Measurements from ENCODE around the gene C3orf18.

C3orf18 gene

GRCh38 chr3:50525987-50526386 is 41.6 kb downstream of the C3orf18 start (continued):
- no peak for TF ChIP-seq ZNF837 (tag by site-specific recombination; IDR thresholded peaks at IDR 0.05)
- no peak for TF ChIP-seq ZNF791 (tag by site-specific recombination; IDR thresholded peaks at IDR 0.05)
- no peak for TF ChIP-seq ZNF571 (tag by site-specific recombination; IDR thresholded peaks at IDR 0.05)
- no peak for TF ChIP-seq ZNF585B (tag by site-specific recombination; IDR thresholded peaks at IDR 0.05)
- TF ChIP-seq ZNF529 (tag by site-specific recombination; IDR thresholded peaks at IDR 0.05; ENCODE audit: insufficient replicate concordance), result no peak
- no peak for TF ChIP-seq BCL11B (tag by site-specific recombination; IDR thresholded peaks at IDR 0.05; ENCODE audit: low read depth)
- TF ChIP-seq ZNF311 (tag by site-specific recombination; IDR thresholded peaks at IDR 0.05; ENCODE audit: borderline replicate concordance), result no peak
- TF ChIP-seq ZBTB44 (tag by site-specific recombination; IDR thresholded peaks at IDR 0.05), result no peak
- no peak for TF ChIP-seq ZNF621 (tag by site-specific recombination; IDR thresholded peaks at IDR 0.05)
- TF ChIP-seq ZNF501 (tag by site-specific recombination; IDR thresholded peaks at IDR 0.05), result no peak

GRCh38 chr3:50525191-50525910 is 42.2 kb downstream of the C3orf18 start:
- Histone ChIP-seq H3K36me3 (ENCODE audit: control insufficient read depth in 2 of 2, insufficient read depth in 1 of 2, low read length in 2 of 2) (no peaks in the 10 kb centered on the region), H3K4me3 (ENCODE audit: low read depth, low read length) (no peak overlapping the region), H3K4me1 (ENCODE audit: control insufficient read depth, insufficient read depth, low read length) (no peaks in the 10 kb centered on the region), H3K9me3 (ENCODE audit: control insufficient read depth, insufficient read depth, low read depth, low read length) (no peaks in the 10 kb centered on the region), H3K27ac (ENCODE audit: extremely low read depth, low read depth, low read length) (no peak overlapping the region)
- ChIA-PET POLR2A (no interaction called here), CTCF (interaction anchor here (0.7 to 1.9 kb wide), 4 partner anchors 17 to 89 kb away, joined by 3 to 6 read pairs (median 5); no protein-coding TSS in a partner anchor)
- TF ChIP-seq EGR2 (tag by site-specific recombination; IDR thresholded peaks at IDR 0.05; ENCODE audit: low read depth), result peak; percentile 28; the same call in 1 of the 2 replicates
- TF ChIP-seq ZNF248 (tag by site-specific recombination; IDR thresholded peaks at IDR 0.05), result no peak

DNA sequence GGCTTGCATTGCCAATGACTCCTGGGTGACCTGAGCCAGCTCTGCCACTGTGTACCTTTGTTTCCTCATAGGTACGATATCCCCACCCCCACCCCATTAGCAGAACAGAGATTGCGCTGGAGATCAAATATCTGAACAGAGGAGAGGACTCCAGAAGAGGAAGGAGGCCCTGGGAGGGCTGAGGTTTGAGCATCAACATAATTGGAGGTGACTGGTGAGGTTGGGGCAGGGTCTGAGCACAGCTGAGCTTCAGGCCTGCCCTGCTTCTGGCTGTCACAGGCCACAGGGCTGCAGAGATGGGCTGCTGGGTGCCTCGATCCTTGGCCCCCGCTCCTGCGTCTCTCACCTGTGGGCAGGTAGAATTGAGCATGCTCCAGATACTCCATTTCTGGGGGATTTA is 42.8 kb downstream of the C3orf18 start:
- H3K27ac ChIP-seq (ENCODE audit: extremely low read depth, low read depth, low read length), result no peak overlapping the region
- no peaks in the 10 kb centered on the region for H3K36me3 ChIP-seq (ENCODE audit: control insufficient read depth in 2 of 2, insufficient read depth in 1 of 2, low read length in 2 of 2)
- H3K4me3 ChIP-seq (ENCODE audit: low read depth, low read length), result no peak overlapping the region
- CTCF ChIA-PET, result interaction anchor here (0.7 to 1.9 kb wide), 4 partner anchors 17 to 90 kb away, joined by 3 to 6 read pairs (median 5); no protein-coding TSS in a partner anchor
- TF ChIP-seq ZNF157 (tag by site-specific recombination; IDR thresholded peaks at IDR 0.05) (no peak), GLIS1 (tag by site-specific recombination; IDR thresholded peaks at IDR 0.05) (peak; percentile 32; the same call in 1 of the 2 replicates), KLF8 (tag by site-specific recombination; IDR thresholded peaks at IDR 0.05) (no peak), ZFP3 (tag by site-specific recombination; IDR thresholded peaks at IDR 0.05; ENCODE audit: low read depth) (no peak)
- POLR2A ChIA-PET, result no interaction called here
- H3K9me3 ChIP-seq (ENCODE audit: control insufficient read depth, insufficient read depth, low read depth, low read length), result no peaks in the 10 kb centered on the region
- H3K4me1 ChIP-seq (ENCODE audit: control insufficient read depth, insufficient read depth, low read length), result no peaks in the 10 kb centered on the region

DNA sequence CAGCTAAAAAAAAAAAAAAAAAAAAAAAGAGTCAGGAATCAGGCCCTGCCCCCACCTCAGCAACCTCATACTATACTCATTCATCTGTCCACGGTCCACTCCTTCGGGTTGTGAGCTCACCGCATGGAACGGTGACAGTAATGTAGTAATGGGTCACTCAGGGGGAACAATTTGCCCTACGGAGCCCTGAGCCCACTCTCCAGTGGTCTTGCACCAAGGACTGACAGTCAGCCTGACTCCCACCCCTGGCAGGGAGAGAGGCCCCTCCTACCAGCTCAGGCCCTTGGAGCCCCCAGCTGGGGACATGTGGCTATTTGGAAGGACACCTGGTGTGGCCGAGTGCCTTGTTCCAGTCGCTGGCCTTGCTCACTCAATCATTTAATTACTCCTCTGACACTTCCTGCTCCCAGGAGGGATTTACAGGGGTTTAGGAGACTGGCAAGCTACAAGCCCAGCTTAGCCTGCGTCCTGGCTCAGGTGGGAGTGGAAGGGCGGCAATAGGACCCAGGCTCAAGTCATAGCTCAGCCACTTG is 44.2 kb downstream of the C3orf18 start:
- Histone ChIP-seq H3K9me3 (ENCODE audit: control insufficient read depth, insufficient read depth, low read depth, low read length) (no peaks in the 10 kb centered on the region), H3K36me3 (ENCODE audit: control insufficient read depth in 2 of 2, insufficient read depth in 1 of 2, low read length in 2 of 2) (no peaks in the 10 kb centered on the region)

More for the DNA sequence above, 44.2 kb downstream of the C3orf18 start:
- Histone ChIP-seq H3K4me1 (ENCODE audit: control insufficient read depth, insufficient read depth, low read length) (no peaks in the 10 kb centered on the region), H3K27ac (ENCODE audit: extremely low read depth, low read depth, low read length) (no peak overlapping the region), H3K4me3 (ENCODE audit: low read depth, low read length) (no peak overlapping the region)
- ChIA-PET POLR2A (interaction anchor here (0.6 to 1.0 kb wide), 2 partner anchors 186 to 1023 kb away, joined by 3 to 8 read pairs; no protein-coding TSS in a partner anchor), CTCF (interaction anchor here (0.6 to 2.0 kb wide), 4 partner anchors 19 to 92 kb away, joined by 3 to 5 read pairs (median 4); no protein-coding TSS in a partner anchor)
- TF ChIP-seq ZIC2 (tag by site-specific recombination; IDR thresholded peaks at IDR 0.05), result peak; percentile 80
- TF ChIP-seq ZNF169 (tag by site-specific recombination; IDR thresholded peaks at IDR 0.05), result no peak
- TF ChIP-seq, protein P1, sequence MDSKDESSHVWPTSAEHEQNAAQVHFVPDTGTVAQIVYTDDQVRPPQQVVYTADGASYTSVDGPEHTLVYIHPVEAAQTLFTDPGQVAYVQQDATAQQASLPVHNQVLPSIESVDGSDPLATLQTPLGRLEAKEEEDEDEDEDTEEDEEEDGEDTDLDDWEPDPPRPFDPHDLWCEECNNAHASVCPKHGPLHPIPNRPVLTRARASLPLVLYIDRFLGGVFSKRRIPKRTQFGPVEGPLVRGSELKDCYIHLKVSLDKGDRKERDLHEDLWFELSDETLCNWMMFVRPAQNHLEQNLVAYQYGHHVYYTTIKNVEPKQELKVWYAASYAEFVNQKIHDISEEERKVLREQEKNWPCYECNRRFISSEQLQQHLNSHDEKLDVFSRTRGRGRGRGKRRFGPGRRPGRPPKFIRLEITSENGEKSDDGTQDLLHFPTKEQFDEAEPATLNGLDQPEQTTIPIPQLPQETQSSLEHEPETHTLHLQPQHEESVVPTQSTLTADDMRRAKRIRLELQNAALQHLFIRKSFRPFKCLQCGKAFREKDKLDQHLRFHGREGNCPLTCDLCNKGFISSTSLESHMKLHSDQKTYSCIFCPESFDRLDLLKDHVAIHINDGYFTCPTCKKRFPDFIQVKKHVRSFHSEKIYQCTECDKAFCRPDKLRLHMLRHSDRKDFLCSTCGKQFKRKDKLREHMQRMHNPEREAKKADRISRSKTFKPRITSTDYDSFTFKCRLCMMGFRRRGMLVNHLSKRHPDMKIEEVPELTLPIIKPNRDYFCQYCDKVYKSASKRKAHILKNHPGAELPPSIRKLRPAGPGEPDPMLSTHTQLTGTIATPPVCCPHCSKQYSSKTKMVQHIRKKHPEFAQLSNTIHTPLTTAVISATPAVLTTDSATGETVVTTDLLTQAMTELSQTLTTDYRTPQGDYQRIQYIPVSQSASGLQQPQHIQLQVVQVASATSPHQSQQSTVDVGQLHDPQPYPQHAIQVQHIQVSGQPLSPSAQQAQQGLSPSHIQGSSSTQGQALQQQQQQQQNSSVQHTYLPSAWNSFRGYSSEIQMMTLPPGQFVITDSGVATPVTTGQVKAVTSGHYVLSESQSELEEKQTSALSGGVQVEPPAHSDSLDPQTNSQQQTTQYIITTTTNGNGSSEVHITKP (tag by site-specific recombination; IDR thresholded peaks at IDR 0.05), result peak; percentile 31; the same call in 1 of the 2 replicates

Measured in HEK293 (cell line).